Keratinocyte (primary cell): ENCODE measurements around the gene ASNSD1.

Experiments
- CTCF ChIP-seq, 3 experiments: IDR thresholded peaks in 1 of 3; conservative IDR thresholded peaks in 1 of 3; optimal IDR thresholded peaks in 1 of 3; 2 replicates in 2 of 3; 3 replicates in 1 of 3; pipeline versions ENCODE3 to v1.5.1; 2011; ENCODE audit warnings: low read length in 3 of 3, mild to moderate bottlenecking in 3 of 3, moderate library complexity in 2 of 3, control low read depth in 1 of 3, inconsistent platforms in 1 of 3; ENCODE audit not compliant: insufficient read depth in 2 of 3; ENCODE audit errors: extremely low read depth in 1 of 3
- EZH2 ChIP-seq: IDR thresholded peaks from one replicate; pipeline ENCODE4 v1.6.1; 2012; ENCODE audit warnings: inconsistent platforms, mild to moderate bottlenecking, low read length, moderate library complexity

GRCh38 chr2:189662669-189663226 is 1.5 kb downstream of the ASNSD1 start:
- TF ChIP-seq CTCF (optimal IDR thresholded peaks at IDR 0.05 in 1 of 3, IDR thresholded peaks at IDR 0.05 in 1 of 3, conservative IDR thresholded peaks at IDR 0.05 in 1 of 3; ENCODE audit: extremely low read depth in 1 of 3, insufficient read depth in 2 of 3, low read length in 3 of 3) (no peak), EZH2 (no peak)
